Myometrial cell (primary cell): Measurements from ENCODE around the gene IL6R. TPM values are rescaled to one million over a fixed set of nuclear protein-coding genes. Genes with fewer than 3 reads are reported as not detected.

Source experiments
- total RNA-seq: library from RNA; depleted of rRNA; stranded (reverse); fragments of >200 nt; gene quantifications from 2 replicates; pipeline ENCODE4 v1.2.3, GENCODE V29; 2015

IL6R gene
- total RNA-seq: 0.58 and 4.4 TPM in 2 replicates

DNA sequence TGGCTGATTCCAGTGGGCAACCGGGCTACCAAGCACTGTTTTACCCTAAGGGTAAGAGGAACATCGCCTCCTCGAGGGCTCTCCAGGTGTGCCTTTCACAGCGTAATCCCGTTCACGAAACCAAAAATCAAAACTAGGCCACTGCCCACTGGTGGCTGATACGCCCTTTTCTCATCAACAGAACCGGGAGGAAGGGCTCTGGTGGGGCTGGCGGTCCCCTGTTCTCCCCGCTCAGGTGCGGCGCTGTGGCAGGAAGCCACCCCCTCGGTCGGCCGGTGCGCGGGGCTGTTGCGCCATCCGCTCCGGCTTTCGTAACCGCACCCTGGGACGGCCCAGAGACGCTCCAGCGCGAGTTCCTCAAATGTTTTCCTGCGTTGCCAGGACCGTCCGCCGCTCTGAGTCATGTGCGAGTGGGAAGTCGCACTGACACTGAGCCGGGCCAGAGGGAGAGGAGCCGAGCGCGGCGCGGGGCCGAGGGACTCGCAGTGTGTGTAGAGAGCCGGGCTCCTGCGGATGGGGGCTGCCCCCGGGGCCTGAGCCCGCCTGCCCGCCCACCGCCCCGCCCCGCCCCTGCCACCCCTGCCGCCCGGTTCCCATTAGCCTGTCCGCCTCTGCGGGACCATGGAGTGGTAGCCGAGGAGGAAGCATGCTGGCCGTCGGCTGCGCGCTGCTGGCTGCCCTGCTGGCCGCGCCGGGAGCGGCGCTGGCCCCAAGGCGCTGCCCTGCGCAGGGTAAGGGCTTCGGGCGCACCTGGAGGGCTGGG, at the start of gene IL6R:
IL6R (plus strand) TSS at position 360 of the 763 bp plus-strand sequence; CDS start at position 647, 287 bp downstream.

DNA sequence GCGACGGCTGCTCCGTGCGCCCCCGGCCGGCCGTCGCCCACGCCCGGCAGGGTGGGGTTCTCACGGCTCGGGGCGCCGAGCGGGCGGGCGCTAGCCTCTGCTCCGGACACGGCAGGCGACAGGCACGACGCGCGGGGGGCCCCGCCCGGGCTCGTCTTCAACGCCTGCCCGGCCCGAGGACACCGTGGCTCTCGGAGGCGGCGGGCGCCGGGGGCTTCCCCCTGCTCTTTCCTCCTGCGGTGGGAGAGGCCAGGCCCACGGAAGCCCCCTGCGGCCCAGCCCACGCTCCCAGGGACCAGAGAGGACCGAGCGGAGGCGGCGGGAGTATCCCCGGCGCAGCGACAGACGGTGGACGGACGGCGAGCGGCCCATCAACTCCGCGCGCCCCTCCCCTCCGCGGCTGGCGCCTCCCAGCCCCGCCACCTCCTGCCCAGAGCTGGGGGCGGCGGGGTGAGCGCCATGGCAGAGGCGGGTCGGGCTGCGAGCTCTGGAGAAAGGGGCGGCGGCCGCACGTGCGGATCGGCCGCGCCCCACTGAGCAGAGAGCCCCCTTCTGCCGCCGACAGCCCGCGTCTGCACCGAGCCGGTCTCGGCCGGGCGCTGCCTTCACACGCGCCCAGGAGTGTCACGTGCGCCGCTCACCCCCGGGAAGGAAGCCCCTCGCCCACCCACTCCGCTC, 97.1 kb downstream of the IL6R start, which contains the start of the genes SHE and TDRD10:
SHE (minus strand) TSS at position 347 of the 678 bp plus-strand sequence. CDS start 386 bp downstream, outside the sequence.
TDRD10 (plus strand) TSS at position 154 of the 678 bp plus-strand sequence. CDS start 4,685 bp downstream, outside the sequence.

Other genes with a start within 250 kb of the IL6R start
- 592 and 711 TPM in 2 replicates for gene TPM3, start 213.2 kb upstream of the IL6R start, total RNA-seq
- not detected in 2 replicates for gene CFAP141, start 199.0 kb upstream of the IL6R start, total RNA-seq
- gene UBAP2L, start 184.4 kb upstream of the IL6R start, total RNA-seq: 69.8 and 72.1 TPM in 2 replicates
- 163 TPM in 2 replicates for gene HAX1, start 132.7 kb upstream of the IL6R start, total RNA-seq
- not detected in 2 replicates for gene AQP10, start 84.2 kb upstream of the IL6R start, total RNA-seq
- 73.7 and 77.8 TPM in 2 replicates for gene ATP8B2, start 79.8 kb upstream of the IL6R start, total RNA-seq
- not detected in 2 replicates for gene TDRD10, start 96.9 kb downstream of the IL6R start, total RNA-seq
- not detected in 2 replicates for gene SHE, start 97.1 kb downstream of the IL6R start, total RNA-seq
- 25.9 and 26.1 TPM in 2 replicates for gene UBE2Q1, start 153.3 kb downstream of the IL6R start, total RNA-seq
- 0.35 TPM in 1 of 2 replicates, not detected in the other for gene CHRNB2, start 162.4 kb downstream of the IL6R start, total RNA-seq
- 58.5 and 75.1 TPM in 2 replicates for gene ADAR, start 202.8 kb downstream of the IL6R start, total RNA-seq